GM12878 (cell line): ENCODE measurements around the gene COL27A1. TPM values are rescaled to one million over a fixed set of nuclear protein-coding genes. Genes with fewer than 3 reads are reported as not detected.

ENCODE experiments used
- ATAC-seq: fragments of 200-7000 bp; cut with Tn5 transposase; 3 replicates; pipeline ENCODE4 v1.9.1; 2020; ENCODE audit warnings: mild to moderate bottlenecking, moderate library complexity
- BruUV-seq: library from RNA; stranded (reverse); fragments of 400-500 nt; replicated peaks from 2 replicates; lab custom pipeline; 2021; lab: Mats Ljungman, UMichigan
- CTCF ChIA-PET: fragments of 300-600 bp; sonication (Branson Sonifier 250); formaldehyde crosslinking; extraction: SDS; loops from one replicate; lab custom pipeline; 2021; ENCODE audit warnings: inconsistent platforms; lab: Yijun Ruan, JAX
- POLR2A ChIA-PET: fragments of 350-600 bp; formaldehyde crosslinking; extraction: SDS; loops from one replicate; lab custom pipeline; 2021; ENCODE audit warnings: inconsistent platforms; lab: Charles Lee
- RAD21 ChIA-PET: fragments of 300-600 bp; sonication (Branson Sonifier 250); formaldehyde crosslinking; loops from one replicate; lab custom pipeline; 2023; ENCODE audit warnings: antibody characterized with exemption; ENCODE audit not compliant: unreplicated experiment; lab: Charles Lee
- SMC1A ChIA-PET: fragments of 300-600 bp; sonication (Branson Sonifier 250); formaldehyde crosslinking; loops from one replicate; lab custom pipeline; 2023; ENCODE audit not compliant: unreplicated experiment, uncharacterized antibody; lab: Charles Lee
- DNase-seq: peaks from one replicate; pipeline ENCODE4 v3.0.0-alpha.2; 2011; ENCODE audit warnings: low read depth, low spot score
- FAIRE-seq: peaks from 3 replicates; lab custom pipeline; 2011; peaks lifted over from hg19 to GRCh38; lab: Jason Lieb, UNC
- H2AFZ ChIP-seq: 2 replicates; pipeline ENCODE4 v1.6.0; 2011; ENCODE audit warnings: low read depth, low read length, control low read depth; ENCODE audit not compliant: control insufficient read depth
- H3K27ac ChIP-seq: 2 replicates; pipeline ENCODE4 v1.5.1; 2011; ENCODE audit warnings: control low read depth; ENCODE audit not compliant: control insufficient read depth, insufficient read depth
- H3K27me3 ChIP-seq, 2 experiments: replicated peaks in 1 of 2; 2 replicates each; pipeline versions ENCODE4 v1.6.0 to v1.6.1; 2011; ENCODE audit warnings: low read length in 1 of 2; ENCODE audit not compliant: control insufficient read depth in 2 of 2, insufficient read depth in 2 of 2
- H3K36me3 ChIP-seq, 2 experiments: 2 replicates each; pipeline ENCODE4 v1.5.1; 2011; ENCODE audit warnings: low read length in 1 of 2; ENCODE audit not compliant: control insufficient read depth in 2 of 2, insufficient read depth in 2 of 2
- H3K4me1 ChIP-seq: 2 replicates; pipeline ENCODE4 v1.6.1; 2011; ENCODE audit warnings: mild to moderate bottlenecking, low read length, moderate library complexity, mixed read lengths; ENCODE audit not compliant: control insufficient read depth, insufficient read depth
- H3K4me2 ChIP-seq: 2 replicates; pipeline ENCODE4 v1.6.0; 2011; ENCODE audit warnings: control low read depth; ENCODE audit not compliant: control insufficient read depth, insufficient read depth
- H3K4me3 ChIP-seq: fragments of 200-600 bp; sonication (generic); 2 replicates; pipeline ENCODE4 v1.5.1; 2016
- H3K79me2 ChIP-seq: 2 replicates; pipeline ENCODE4 v1.6.0; 2011; ENCODE audit warnings: low read length; ENCODE audit not compliant: control insufficient read depth, insufficient read depth
- H3K9ac ChIP-seq: 2 replicates; pipeline ENCODE4 v1.8.0; 2011; ENCODE audit warnings: low read length, control low read depth, mixed read lengths; ENCODE audit not compliant: control insufficient read depth, insufficient read depth
- H3K9me3 ChIP-seq: replicated peaks from 3 replicates; pipeline ENCODE4 v1.5.1; 2011; ENCODE audit warnings: mild to moderate bottlenecking, low read length; ENCODE audit not compliant: control insufficient read depth, insufficient read depth
- H4K20me1 ChIP-seq: 2 replicates; pipeline ENCODE4 v1.6.0; 2011; ENCODE audit not compliant: control insufficient read depth, insufficient read depth
- BMI1 ChIP-seq: fragments of 450-650 bp; IDR thresholded peaks from 2 replicates; pipeline ENCODE4 v1.6.1; 2016; ENCODE audit warnings: mild to moderate bottlenecking, moderate library complexity, borderline replicate concordance
- CEBPZ ChIP-seq: fragments of 150-350 bp; IDR thresholded peaks from 2 replicates; pipeline ENCODE4 v1.6.1; 2016; ENCODE audit warnings: low read depth, low read length
- NRF1 ChIP-seq: conservative IDR thresholded peaks from 2 replicates; pipeline ENCODE4 v1.6.1; 2011; ENCODE audit warnings: mild to moderate bottlenecking, low read depth, low read length, improper control_type of control experiment
- PML ChIP-seq: IDR thresholded peaks from 2 replicates; pipeline ENCODE4 v1.6.1; 2012; ENCODE audit warnings: low read length, inconsistent platforms
- POLR2AphosphoS5 ChIP-seq: IDR thresholded peaks from 2 replicates; pipeline ENCODE4 v1.6.1; 2011; ENCODE audit warnings: mild to moderate bottlenecking, low read length, inconsistent platforms
- ZNF274 ChIP-seq: IDR thresholded peaks from one replicate; pipeline ENCODE4 v1.8.0; 2011; ENCODE audit not compliant: insufficient read length, insufficient read depth
- WGBS: methylation state at CpG from one replicate; pipeline ENCODE4 v1.1.6; 2016; ENCODE audit warnings: low lambda C conversion rate; ENCODE audit not compliant: insufficient replicate concordance, insufficient coverage; ENCODE audit errors: missing lambda C conversion rate; 5-methylcytosine and 5-hydroxymethylcytosine counted together
- in situ Hi-C: fragments of 300-500 bp; cut with MboI; formaldehyde crosslinking; loops from 9 replicates; pipeline ENCODE4 v1.14.3; 2018; ENCODE audit warnings: mixed read lengths
- intact Hi-C: fragments of 100-400 bp; cut with micrococcal nuclease; formaldehyde crosslinking; loops from one replicate; pipeline ENCODE4 v1.14.2; 2022; ENCODE audit not compliant: unreplicated experiment
- polyA plus RNA-seq, 11 experiments: library from polyadenylated mRNA; depleted of rRNA in 4 of 11; unstranded in 6 of 11; stranded (reverse) in 5 of 11; fragments of >200 nt; fragmentation: Nextera tagmentation in 4 of 11; fragmentation: Illumina TruSeq in 1 of 11; extraction: Ambion mirVana in 4 of 11; extraction: Trizol in 1 of 11; gene quantifications; 1 replicate in 1 of 11; 2 replicates in 10 of 11; pipeline versions ENCODE4 v1.2.1 to v1.2.3, GENCODE V29; 2011 to 2016; ENCODE audit warnings: inconsistent platforms in 2 of 11, missing spikeins in 2 of 11, low read depth in 1 of 11
- total RNA-seq, 4 experiments: library from RNA; depleted of rRNA in 3 of 4; stranded (reverse); fragments of >200 nt in 3 of 4; fragmentation: Illumina TruSeq in 1 of 4; extraction: Trizol in 1 of 4; gene quantifications; 2 replicates each; pipeline versions ENCODE4 v1.2.1 to v1.2.3, GENCODE V29; 2013 to 2021
- TF ChIP-seq, protein P1 (sequence below): IDR thresholded peaks from 2 replicates; pipeline ENCODE4 v1.6.1; 2011; ENCODE audit warnings: borderline replicate concordance, low read depth, mild to moderate bottlenecking, moderate library complexity, low read length; ENCODE audit not compliant: insufficient read depth, poor library complexity, severe bottlenecking
- TF ChIP-seq, protein P2 (sequence below): fragments of 450-650 bp; IDR thresholded peaks from 2 replicates; pipeline ENCODE4 v1.6.1; 2017; ENCODE audit warnings: mild to moderate bottlenecking

The COL27A1 gene
- total and polyA plus RNA-seq, 10 of the 15 experiments (the other 5 are each of a cell fraction or from before 2014, with no cell fraction given) = 0.10 TPM; not detected in 9

GRCh38 chr9:114186605-114187289 lies 31.4 kb downstream of the COL27A1 start (continued):
- TF ChIP-seq ZNF274 (no peak), PML (no peak), POLR2AphosphoS5 (no peak)

DNA sequence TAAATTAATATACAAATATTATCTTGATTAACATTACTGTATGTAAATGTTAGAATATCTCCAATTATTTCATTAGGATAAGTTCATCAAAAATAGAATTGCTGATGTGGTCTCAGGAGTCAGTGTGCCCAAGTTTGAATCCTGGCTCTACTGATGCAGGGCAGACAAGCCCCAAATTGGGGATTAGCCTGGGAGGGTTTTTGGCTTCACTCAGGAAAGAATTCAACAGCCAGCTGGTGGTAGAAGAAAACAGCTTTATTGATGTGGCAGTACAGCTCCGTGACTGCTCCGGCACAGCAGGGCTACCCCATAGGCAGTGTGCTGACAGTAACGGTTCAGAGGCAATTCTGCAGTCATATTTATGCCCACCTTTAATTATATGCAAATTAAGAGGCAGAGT lies 32.5 kb downstream of the COL27A1 start:
- BruUV-seq = no TSS peak
- RAD21 ChIA-PET = no interaction called here
- DNase-seq (no peak), FAIRE-seq (no peak), ATAC-seq (no peak)
- 43% methylated on average over 3 of the region's 3 CpGs for WGBS
- Histone ChIP-seq H3K9ac (no peak overlapping the region), H3K9me3 (no peaks in the 10 kb centered on the region; the same call in 2 of the 3 replicates), H3K4me3 (no peak overlapping the region), H3K4me2 (no peak overlapping the region), H4K20me1 (no peaks in the 10 kb centered on the region), H3K4me1 (no peaks in the 10 kb centered on the region), H3K27me3 (no peaks in the 10 kb centered on the region; a peak in 1 of 4 replicates), H3K27ac (no peak overlapping the region), H3K36me3 (no peaks in the 10 kb centered on the region), H3K79me2 (no peaks in the 10 kb centered on the region), H2AFZ (no peak overlapping the region)
- in situ Hi-C loops (no loop called here), intact Hi-C loops (no loop called here)
- CTCF ChIA-PET = no interaction called here
- POLR2A ChIA-PET = no interaction called here
- TF ChIP-seq, protein P1, sequence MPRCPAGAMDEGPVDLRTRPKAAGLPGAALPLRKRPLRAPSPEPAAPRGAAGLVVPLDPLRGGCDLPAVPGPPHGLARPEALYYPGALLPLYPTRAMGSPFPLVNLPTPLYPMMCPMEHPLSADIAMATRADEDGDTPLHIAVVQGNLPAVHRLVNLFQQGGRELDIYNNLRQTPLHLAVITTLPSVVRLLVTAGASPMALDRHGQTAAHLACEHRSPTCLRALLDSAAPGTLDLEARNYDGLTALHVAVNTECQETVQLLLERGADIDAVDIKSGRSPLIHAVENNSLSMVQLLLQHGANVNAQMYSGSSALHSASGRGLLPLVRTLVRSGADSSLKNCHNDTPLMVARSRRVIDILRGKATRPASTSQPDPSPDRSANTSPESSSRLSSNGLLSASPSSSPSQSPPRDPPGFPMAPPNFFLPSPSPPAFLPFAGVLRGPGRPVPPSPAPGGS = no peak
- no peak for TF ChIP-seq BMI1
- no peak for TF ChIP-seq CEBPZ
- TF ChIP-seq, protein P2, sequence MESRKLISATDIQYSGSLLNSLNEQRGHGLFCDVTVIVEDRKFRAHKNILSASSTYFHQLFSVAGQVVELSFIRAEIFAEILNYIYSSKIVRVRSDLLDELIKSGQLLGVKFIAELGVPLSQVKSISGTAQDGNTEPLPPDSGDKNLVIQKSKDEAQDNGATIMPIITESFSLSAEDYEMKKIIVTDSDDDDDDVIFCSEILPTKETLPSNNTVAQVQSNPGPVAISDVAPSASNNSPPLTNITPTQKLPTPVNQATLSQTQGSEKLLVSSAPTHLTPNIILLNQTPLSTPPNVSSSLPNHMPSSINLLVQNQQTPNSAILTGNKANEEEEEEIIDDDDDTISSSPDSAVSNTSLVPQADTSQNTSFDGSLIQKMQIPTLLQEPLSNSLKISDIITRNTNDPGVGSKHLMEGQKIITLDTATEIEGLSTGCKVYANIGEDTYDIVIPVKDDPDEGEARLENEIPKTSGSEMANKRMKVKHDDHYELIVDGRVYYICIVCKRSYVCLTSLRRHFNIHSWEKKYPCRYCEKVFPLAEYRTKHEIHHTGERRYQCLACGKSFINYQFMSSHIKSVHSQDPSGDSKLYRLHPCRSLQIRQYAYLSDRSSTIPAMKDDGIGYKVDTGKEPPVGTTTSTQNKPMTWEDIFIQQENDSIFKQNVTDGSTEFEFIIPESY = no peak
- TF ChIP-seq NRF1 = no peak
- SMC1A ChIA-PET = no interaction called here
